Fibroblast of lung (primary cell): ENCODE data around the gene SH3BGRL3.

ENCODE experiments used
- CTCF ChIP-seq, 2 donors: IDR thresholded peaks in 1 of 2; conservative IDR thresholded peaks in 1 of 2; 1 replicate in 1 of 2; 2 replicates in 1 of 2; pipeline ENCODE4 v1.5.1; 2011 to 2012; ENCODE audit warnings: low read length in 2 of 2, control low read depth in 1 of 2, inconsistent platforms in 1 of 2, low read depth in 1 of 2, mild to moderate bottlenecking in 1 of 2
- EZH2 ChIP-seq: IDR thresholded peaks from 2 replicates; pipeline ENCODE4 v1.5.1; 2012; ENCODE audit warnings: low read length, control low read depth, mild to moderate bottlenecking; ENCODE audit errors: missing control alignments

- TF ChIP-seq CTCF (conservative IDR thresholded peaks at IDR 0.05 in 1 of 2, IDR thresholded peaks at IDR 0.05 in 1 of 2; ENCODE audit: low read depth in 1 of 2, low read length in 2 of 2) (no peak), EZH2 (no peak)
These were observed 6.2 kb downstream of the SH3BGRL3 start for GRCh38 chr1:26286064-26286416.
